ENCODE measurements around the gene RRP7A. TPM values are rescaled to one million over a fixed set of nuclear protein-coding genes. Genes with fewer than 3 reads are reported as not detected.
"Not testable (repeated sequence)": the region's sequence is repeated elsewhere in the genome, so short reads cannot be mapped to it uniquely, and the experiment has no call there.

RRP7A gene
- total RNA-seq, 1 donor from 2014 or later, result 20.6 TPM

- TF ChIP-seq POLR2A (IDR thresholded peaks at IDR 0.05) (no peak), POLR2AphosphoS5 (IDR thresholded peaks at IDR 0.05; ENCODE audit: insufficient read depth in 1 of 2, low read depth in 1 of 2) (no peak), CTCF (IDR thresholded peaks at IDR 0.05) (no peak)
- Histone ChIP-seq H3K9me3 (no peaks in the 10 kb centered on the region), H3K27ac (no peak overlapping the region), H3K36me3 (peaks cover 0 to 6% of the 10 kb centered on the region in 2 donors), H3K4me3 (no peak overlapping the region), H3K4me1 (no peaks in the 10 kb centered on the region), H3K27me3 (no peaks in the 10 kb centered on the region)
- intact Hi-C loops (cut with DNase I), result no loop called here
- DNase-seq (ENCODE audit: extremely low spot score in 2 of 2), result no peak
These were observed 8.2 kb downstream of the RRP7A start for GRCh38 chr22:42511401-42511891.

GRCh38 chr22:42509548-42509947, 10.0 kb downstream of the RRP7A start:
- Histone ChIP-seq H3K27me3 (no peaks in the 10 kb centered on the region), H3K9me3 (no peaks in the 10 kb centered on the region), H3K27ac (no peak overlapping the region), H3K4me1 (no peaks in the 10 kb centered on the region), H3K4me3 (no peak overlapping the region), H3K36me3 (no peaks in the 10 kb centered on the region)
- no peak for TF ChIP-seq CTCF (IDR thresholded peaks at IDR 0.05)
- TF ChIP-seq POLR2AphosphoS5 (IDR thresholded peaks at IDR 0.05; ENCODE audit: insufficient read depth in 1 of 2, low read depth in 1 of 2), result no peak
- no peak for TF ChIP-seq POLR2A (IDR thresholded peaks at IDR 0.05)
- DNase-seq (ENCODE audit: extremely low spot score in 2 of 2), result no peak
- intact Hi-C loops (cut with DNase I), result no loop called here

GRCh38 chr22:42508975-42509364, 10.6 kb downstream of the RRP7A start:
- H3K27me3 ChIP-seq; H3K9me3 ChIP-seq; intact Hi-C loops (cut with DNase I); H3K27ac ChIP-seq; H3K4me3 ChIP-seq; H3K4me1 ChIP-seq; H3K36me3 ChIP-seq; DNase-seq (ENCODE audit: extremely low spot score in 2 of 2): not testable (repeated sequence)

GRCh38 chr22:42508327-42508974, 11.1 kb downstream of the RRP7A start:
- H3K27ac ChIP-seq; H3K27me3 ChIP-seq; H3K9me3 ChIP-seq; H3K4me3 ChIP-seq; intact Hi-C loops (cut with DNase I); H3K36me3 ChIP-seq; DNase-seq (ENCODE audit: extremely low spot score in 2 of 2); H3K4me1 ChIP-seq: not testable (repeated sequence)

- Histone ChIP-seq H3K4me3 (peak overlapping the region; percentile 40 to 43), H3K36me3 (no peaks in the 10 kb centered on the region), H3K9me3 (no peaks in the 10 kb centered on the region), H3K27me3 (no peaks in the 10 kb centered on the region), H3K27ac (peak overlapping the region; percentile 53), H3K4me1 (peaks cover 31% of the 10 kb centered on the region)
- TF ChIP-seq CTCF (IDR thresholded peaks at IDR 0.05) (no peak), POLR2AphosphoS5 (IDR thresholded peaks at IDR 0.05; ENCODE audit: insufficient read depth in 1 of 2, low read depth in 1 of 2) (peak in 1 of 2 donors; percentile 14)
- DNase-seq (ENCODE audit: extremely low spot score in 2 of 2), result no peak
- intact Hi-C loops (cut with DNase I), result no loop called here
These were observed 18.8 kb downstream of the RRP7A start for GRCh38 chr22:42500836-42501179.

GRCh38 chr22:42500161-42500835, 19.3 kb downstream of the RRP7A start:
- Histone ChIP-seq H3K36me3 (no peaks in the 10 kb centered on the region), H3K27me3 (no peaks in the 10 kb centered on the region), H3K27ac (peak overlapping the region; percentile 62), H3K4me1 (peaks cover 31% of the 10 kb centered on the region), H3K9me3 (no peaks in the 10 kb centered on the region), H3K4me3 (peak overlapping the region; percentile 40 to 43)
- intact Hi-C loops (cut with DNase I), result no loop called here
- TF ChIP-seq POLR2A (IDR thresholded peaks at IDR 0.05) (peak in 1 of 2 donors; percentile 25), CTCF (IDR thresholded peaks at IDR 0.05) (no peak), POLR2AphosphoS5 (IDR thresholded peaks at IDR 0.05; ENCODE audit: insufficient read depth in 1 of 2, low read depth in 1 of 2) (peak in 1 of 2 donors; percentile 74)
- no peak for DNase-seq (ENCODE audit: extremely low spot score in 2 of 2)

- intact Hi-C loops (cut with DNase I); H3K27me3 ChIP-seq; H3K9me3 ChIP-seq; DNase-seq (ENCODE audit: extremely low spot score in 2 of 2); H3K36me3 ChIP-seq: not testable (repeated sequence)
- peak overlapping the region; percentile 40 to 43 for H3K4me3 ChIP-seq
- H3K4me1 ChIP-seq, result peaks cover 31% of the 10 kb centered on the region
- H3K27ac ChIP-seq, result peak overlapping the region; percentile 62
These were observed 19.8 kb downstream of the RRP7A start for GRCh38 chr22:42499773-42500160.

- DNase-seq (ENCODE audit: extremely low spot score in 2 of 2); intact Hi-C loops (cut with DNase I); H3K4me3 ChIP-seq; H3K27me3 ChIP-seq; H3K9me3 ChIP-seq; H3K36me3 ChIP-seq; H3K27ac ChIP-seq: not testable (repeated sequence)
- peaks cover 25% of the 10 kb centered on the region for H3K4me1 ChIP-seq
These were observed 24.0 kb downstream of the RRP7A start for GRCh38 chr22:42495533-42496141.

Data from vagina (tissue), 2 donors.